Adrenal gland (tissue), 12 donors: ENCODE data around the gene SH2D2A. TPM values are rescaled to one million over a fixed set of nuclear protein-coding genes. Genes with fewer than 3 reads are reported as not detected.

ENCODE experiments used
- DNase-seq, 7 donors: peaks; one replicate each; pipeline ENCODE4 v3.0.0-alpha.2; 2019 to 2020
- H3K27ac ChIP-seq, 5 donors: fragments of 200-600 bp; sonication (generic) in 4 of 5; 1 replicate in 3 of 5; 2 replicates in 2 of 5; pipeline versions ENCODE4 v1.5.1 to v1.8.0; 2016 to 2020; ENCODE audit warnings: mild to moderate bottlenecking in 1 of 5
- H3K27me3 ChIP-seq: fragments of 200-600 bp; 2 replicates; pipeline ENCODE4 v1.8.0; 2021
- H3K36me3 ChIP-seq, 2 donors: fragments of 200-600 bp; replicated peaks in 1 of 2; 1 replicate in 1 of 2; 2 replicates in 1 of 2; pipeline versions ENCODE4 v1.5.1 to v1.8.0; 2018 to 2022
- H3K4me1 ChIP-seq, 2 donors: fragments of 200-600 bp; replicated peaks in 1 of 2; 1 replicate in 1 of 2; 2 replicates in 1 of 2; pipeline versions ENCODE4 v1.5.1 to v1.8.0; 2018 to 2021
- H3K4me3 ChIP-seq, 4 donors: fragments of 200-600 bp; sonication (generic) in 3 of 4; one replicate each; pipeline ENCODE4 v1.5.1; 2016 to 2018
- H3K9me3 ChIP-seq, 3 donors: fragments of 200-600 bp; sonication (generic) in 1 of 3; replicated peaks in 1 of 3; 1 replicate in 2 of 3; 2 replicates in 1 of 3; pipeline versions ENCODE4 v1.5.1 to v1.8.0; 2016 to 2021
- CTCF ChIP-seq, 6 experiments: fragments of 450-650 bp in 4 of 6; fragments of 200-600 bp in 2 of 6; sonication (generic) in 1 of 6; IDR thresholded peaks; 1 replicate in 5 of 6; 2 replicates in 1 of 6; pipeline versions ENCODE4 v1.5.1 to v1.8.0; 2016 to 2021; ENCODE audit warnings: antibody characterized with exemption in 6 of 6, mild to moderate bottlenecking in 2 of 6, moderate library complexity in 1 of 6
- POLR2A ChIP-seq, 2 donors: fragments of 450-650 bp; IDR thresholded peaks; one replicate each; pipeline ENCODE4 v1.6.1; 2017; ENCODE audit warnings: antibody characterized with exemption in 2 of 2, mild to moderate bottlenecking in 2 of 2, moderate library complexity in 1 of 2
- WGBS, 4 donors: extraction: QIAGEN DNeasy Blood & Tissue Kit in 2 of 4; methylation state at CpG; one replicate each; pipeline versions ENCODE4 v1.1.5 to v1.1.7; 2013 to 2017; 5-methylcytosine and 5-hydroxymethylcytosine counted together
- intact Hi-C, 2 donors: fragments of 100-400 bp; cut with DNase I; formaldehyde crosslinking; loops; one replicate each; pipeline versions ENCODE4 v1.14.1 to v1.15.0; 2022 to 2023
- polyA plus RNA-seq, 3 donors: library from polyadenylated mRNA; stranded (reverse); fragments of 200-250 nt in 2 of 3; fragments of 350-450 nt in 1 of 3; fragmentation: Illumina TruSeq in 1 of 3; extraction: RNeasy Lipid Tissue Mini Kit (QIAGEN cat#74804) in 1 of 3; gene quantifications; one replicate each; pipeline ENCODE4 v1.2.3, GENCODE V29; 2013 to 2014
- total RNA-seq, 9 donors: library from RNA; depleted of rRNA in 4 of 9; stranded (reverse); fragments of >200 nt in 4 of 9; fragments of 120-200 nt in 1 of 9; fragmentation: NEBNext Ultra II Directional in 1 of 9; extraction: Animal tissue kit (Norgen Biotek cat#: 25700) in 1 of 9; gene quantifications; one replicate each; pipeline versions ENCODE4 v1.1.0 to v1.2.4, GENCODE V29; 2013 to 2023
- donor health status: healthy with polysubstance abuse.
- donor health status: Bipolar disorder and iron deficiency.
- donor health status: DM: yes; HTN: yes; CAD: no.
- donor health status: DM: no; HTN: no; CAD: no.
- donor health status: DM: no; HTN: no; CAD: no.
- donor health status: DM: yes; HTN: yes; CAD: no.

SH2D2A gene
- total and polyA plus RNA-seq, 12 donors, result 0.11 to 4.8 (median 2.1) TPM; not detected in 1

GRCh38 chr1:156822680-156823079, 6.0 kb upstream of the SH2D2A start:
- 48 to 72% (median 70%) methylated on average over 1 of the region's 1 CpG for WGBS, 4 donors
- intact Hi-C loops, result no loop called here
- no peaks in the 10 kb centered on the region for H3K9me3 ChIP-seq
- DNase-seq, result no peak
- no peak overlapping the region for H3K4me3 ChIP-seq
- no peak overlapping the region for H3K27ac ChIP-seq
- H3K36me3 ChIP-seq, result no peaks in the 10 kb centered on the region
- H3K4me1 ChIP-seq, result no peaks in the 10 kb centered on the region
- no peak for TF ChIP-seq CTCF (IDR thresholded peaks at IDR 0.05)
- no peaks in the 10 kb centered on the region for H3K27me3 ChIP-seq

GRCh38 chr1:156821801-156822200, 5.2 kb upstream of the SH2D2A start:
- no peak for DNase-seq
- Histone ChIP-seq H3K36me3 (no peaks in the 10 kb centered on the region), H3K4me3 (no peak overlapping the region), H3K27me3 (no peaks in the 10 kb centered on the region), H3K27ac (no peak overlapping the region), H3K4me1 (no peaks in the 10 kb centered on the region), H3K9me3 (no peaks in the 10 kb centered on the region)
- intact Hi-C loops, result no loop called here
- WGBS, 4 donors, result 69 to 77% (median 73%) methylated on average over 4 of the region's 4 CpGs
- no peak for TF ChIP-seq POLR2A (IDR thresholded peaks at IDR 0.05)
- no peak for TF ChIP-seq CTCF (IDR thresholded peaks at IDR 0.05)

GRCh38 chr1:156815961-156816422, 656 bp downstream of the SH2D2A start:
- intact Hi-C loops, result no loop called here
- H3K27ac ChIP-seq, result peak overlapping the region in 3 of 5 donors; percentile 54 to 90 (median 81)
- no peaks in the 10 kb centered on the region for H3K36me3 ChIP-seq
- no peak for DNase-seq
- WGBS, 4 donors, result 64 to 83% (median 74%) methylated on average over 4 to 10 of the region's 10 CpGs
- no peak for TF ChIP-seq CTCF (IDR thresholded peaks at IDR 0.05)
- H3K4me1 ChIP-seq, result peaks cover 12 to 22% of the 10 kb centered on the region in 2 donors
- H3K4me3 ChIP-seq, result no peak overlapping the region
- no peaks in the 10 kb centered on the region for H3K27me3 ChIP-seq
- no peaks in the 10 kb centered on the region for H3K9me3 ChIP-seq

- Histone ChIP-seq H3K27me3 (no peaks in the 10 kb centered on the region), H3K27ac (peak overlapping the region in 3 of 5 donors; percentile 29 to 90 (median 81)), H3K9me3 (no peaks in the 10 kb centered on the region), H3K36me3 (no peaks in the 10 kb centered on the region), H3K4me1 (peaks cover 12 to 22% of the 10 kb centered on the region in 2 donors), H3K4me3 (no peak overlapping the region)
- DNase-seq, result peak in 6 of 7 donors; percentile 30 to 85 (median 57)
- TF ChIP-seq POLR2A (IDR thresholded peaks at IDR 0.05) (no peak), CTCF (IDR thresholded peaks at IDR 0.05) (peak in 1 of 6 experiments; percentile 12)
- intact Hi-C loops, result no loop called here
- WGBS, 4 donors, result 55 to 65% (median 61%) methylated on average over 5 of the region's 5 CpGs
Measured at GRCh38 chr1:156815307-156815826, 1.3 kb downstream of the SH2D2A start.
